WTC11 (cell line): ENCODE measurements around the gene MARCKSL1. TPM values are rescaled to one million over a fixed set of nuclear protein-coding genes. Genes with fewer than 3 reads are reported as not detected.

ENCODE experiments used
- ATAC-seq: fragments of 200-7000 bp; cut with Tn5 transposase; 2 replicates; pipeline ENCODE4 v1.10.0; 2021; ENCODE audit warnings: mild to moderate bottlenecking, moderate library complexity
- CTCF ChIA-PET: fragments of 300-600 bp; sonication (Branson Sonifier 250); formaldehyde crosslinking; loops from one replicate; lab custom pipeline; 2021; ENCODE audit warnings: antibody characterized with exemption; lab: Charles Lee
- POLR2A ChIA-PET: fragments of 350-600 bp; sonication (Branson Sonifier 250); formaldehyde crosslinking; loops from one replicate; lab custom pipeline; 2021; ENCODE audit warnings: antibody characterized with exemption; lab: Charles Lee
- DNase-seq: peaks from one replicate; pipeline ENCODE4 v3.0.0; 2021; ENCODE audit warnings: low spot score
- H3K27ac Mint-ChIP-seq: 2 replicates; pipeline ENCODE4 v1.8.0; 2021; ENCODE audit warnings: mixed read lengths
- H3K27me3 Mint-ChIP-seq: 2 replicates; pipeline ENCODE4 v1.8.0; 2021; ENCODE audit warnings: low read depth, mild to moderate bottlenecking, moderate library complexity, mixed read lengths
- H3K36me3 Mint-ChIP-seq: 2 replicates; pipeline ENCODE4 v1.8.0; 2021; ENCODE audit warnings: mixed read lengths
- H3K4me1 Mint-ChIP-seq: 2 replicates; pipeline ENCODE4 v1.8.0; 2022; ENCODE audit warnings: mixed read lengths
- H3K4me3 Mint-ChIP-seq: 2 replicates; pipeline ENCODE4 v1.8.0; 2021; ENCODE audit warnings: mild to moderate bottlenecking, moderate library complexity, mixed read lengths
- H3K9me3 Mint-ChIP-seq: 2 replicates; pipeline ENCODE4 v1.8.0; 2021; ENCODE audit warnings: mixed read lengths
- AR ChIP-seq: fragments of 250-450 bp; sonication (Bioruptor Pico); IDR thresholded peaks from 2 replicates; pipeline ENCODE4 v1.9.0; 2021; ENCODE audit warnings: mild to moderate bottlenecking
- E2F1 ChIP-seq: sonication (generic); formaldehyde crosslinking; IDR thresholded peaks from 2 replicates; pipeline ENCODE4 v1.8.0; 2022; ENCODE audit warnings: mild to moderate bottlenecking, missing genetic modification reagents
- EMX1 ChIP-seq: fragments of 250-450 bp; sonication (Bioruptor Pico); IDR thresholded peaks from 2 replicates; pipeline ENCODE4 v1.8.0; 2021; ENCODE audit warnings: mild to moderate bottlenecking
- ERG ChIP-seq: fragments of 250-450 bp; sonication (Bioruptor Pico); IDR thresholded peaks from 2 replicates; pipeline ENCODE4 v1.8.0; 2021; ENCODE audit warnings: mild to moderate bottlenecking
- FOXP1 ChIP-seq: sonication (generic); formaldehyde crosslinking; IDR thresholded peaks from 2 replicates; pipeline ENCODE4 v1.8.0; 2022; ENCODE audit warnings: missing genetic modification reagents, mild to moderate bottlenecking, moderate library complexity, borderline replicate concordance
- NFATC4 ChIP-seq: fragments of 250-450 bp; sonication (Bioruptor Pico); IDR thresholded peaks from 2 replicates; pipeline ENCODE4 v1.9.0; 2021; ENCODE audit warnings: mild to moderate bottlenecking
- NFYB ChIP-seq: sonication (generic); formaldehyde crosslinking; conservative IDR thresholded peaks from 2 replicates; pipeline ENCODE4 v1.8.0; 2022; ENCODE audit warnings: low read depth, missing genetic modification reagents
- PRRX2 ChIP-seq: fragments of 250-450 bp; sonication (Bioruptor Pico); IDR thresholded peaks from 2 replicates; pipeline ENCODE4 v1.8.0; 2021; ENCODE audit warnings: mild to moderate bottlenecking
- ZNF281 ChIP-seq: sonication (generic); formaldehyde crosslinking; IDR thresholded peaks from 2 replicates; pipeline ENCODE4 v1.8.0; 2023; ENCODE audit warnings: mild to moderate bottlenecking, missing genetic modification reagents
- ZNF416 ChIP-seq: fragments of 250-450 bp; sonication (Bioruptor Pico); IDR thresholded peaks from 2 replicates; pipeline ENCODE4 v1.9.0; 2021; ENCODE audit warnings: mild to moderate bottlenecking, inconsistent platforms
- ZNF425 ChIP-seq: fragments of 250-450 bp; sonication (Bioruptor Pico); conservative IDR thresholded peaks from 2 replicates; pipeline ENCODE4 v1.9.0; 2021; ENCODE audit warnings: mild to moderate bottlenecking
- ZNF671 ChIP-seq: fragments of 250-450 bp; sonication (Bioruptor Pico); IDR thresholded peaks from 2 replicates; pipeline ENCODE4 v1.8.0; 2021; ENCODE audit warnings: mild to moderate bottlenecking
- total RNA-seq: library from RNA; stranded (reverse); gene quantifications from 3 replicates; pipeline ENCODE4 v1.2.3, GENCODE V29; 2021

Gene MARCKSL1
- total RNA-seq, 1 experiment from 2014 or later = 450 TPM

- TF ChIP-seq AR (CRISPR knock-in tag) (peak; percentile 32), ERG (CRISPR knock-in tag) (peak; percentile 65; the same call in 1 of the 2 replicates), PRRX2 (CRISPR knock-in tag) (peak; percentile 76; the same call in 1 of the 2 replicates), NFATC4 (CRISPR knock-in tag) (0 out of 2 replicates have a peak, but pooled peaks have one; percentile 35), ZNF671 (CRISPR knock-in tag) (peak; percentile 87), NFYB (CRISPR knock-in tag) (no peak), ZNF416 (CRISPR knock-in tag) (peak; percentile 73; the same call in 1 of the 2 replicates), ZNF425 (peak; percentile 53; the same call in 1 of the 2 replicates), ZNF281 (CRISPR knock-in tag) (peak; percentile 38; the same call in 1 of the 2 replicates), EMX1 (peak; percentile 87; the same call in 1 of the 2 replicates)
Measured at GRCh38 chr1:32332290-32333079, 3.5 kb downstream of the MARCKSL1 start (continued).

DNA sequence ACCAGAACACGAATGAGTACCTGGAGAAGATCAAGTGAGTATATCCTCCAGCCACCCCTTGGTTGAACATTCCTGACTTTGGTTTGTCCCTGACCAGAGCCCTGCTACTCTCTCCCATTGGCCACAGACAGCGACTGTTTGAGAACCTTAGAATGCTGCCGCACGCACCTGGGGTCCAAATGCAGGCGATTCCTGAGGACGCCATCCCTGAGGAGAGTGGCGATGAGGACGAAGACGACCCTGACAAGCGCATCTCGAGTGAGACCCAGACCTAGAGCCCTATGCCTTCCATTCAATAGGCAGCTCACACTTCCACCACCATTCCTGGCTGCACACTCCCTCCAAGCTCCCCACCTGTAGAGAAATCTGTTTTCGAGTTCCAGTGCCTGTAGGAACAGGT lies 4.5 kb downstream of the MARCKSL1 start:
- Mint-ChIP-seq H3K9me3 (no peaks in the 10 kb centered on the region), H3K27me3 (no peaks in the 10 kb centered on the region), H3K36me3 (peaks cover 61% of the 10 kb centered on the region), H3K27ac (peak overlapping the region; percentile 94), H3K4me1 (peaks cover 29% of the 10 kb centered on the region), H3K4me3 (no peak overlapping the region)
- TF ChIP-seq NFATC4 (CRISPR knock-in tag) (0 out of 2 replicates have a peak, but pooled peaks have one; percentile 35), FOXP1 (no peak), E2F1 (CRISPR knock-in tag) (no peak)
- DNase-seq = no peak
- POLR2A ChIA-PET = interaction anchor here (0.6 to 1.8 kb wide), 6 partner anchors 9 to 382 kb away, joined by 3 to 9 read pairs (median 4); no protein-coding TSS in a partner anchor
- ATAC-seq = no peak
- CTCF ChIA-PET = interaction anchor here (1.1 to 3.0 kb wide), 3 partner anchors 10 to 116 kb away, joined by 5 to 16 read pairs (median 5); no protein-coding TSS in a partner anchor
